Measurements from ENCODE around the gene TK1.

DNA sequence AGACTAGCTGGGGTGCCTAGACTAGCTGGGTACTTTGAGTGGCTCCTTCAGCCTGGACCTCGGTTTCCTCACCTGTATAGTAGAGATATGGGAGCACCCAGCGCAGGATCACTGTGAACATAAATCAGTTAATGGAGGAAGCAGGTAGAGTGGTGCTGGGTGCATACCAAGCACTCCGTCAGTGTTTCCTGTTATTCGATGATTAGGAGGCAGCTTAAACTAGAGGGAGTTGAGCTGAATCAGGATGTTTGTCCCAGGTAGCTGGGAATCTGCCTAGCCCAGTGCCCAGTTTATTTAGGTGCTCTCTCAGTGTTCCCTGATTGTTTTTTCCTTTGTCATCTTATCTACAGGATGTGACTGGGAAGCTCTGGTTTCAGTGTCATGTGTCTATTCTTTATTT is 36.2 kb upstream of the TK1 start:
- no peak for TF ChIP-seq CTCF (IDR thresholded peaks at IDR 0.05; ENCODE audit: insufficient read depth, low read length)
- TF ChIP-seq REST (IDR thresholded peaks at IDR 0.05; ENCODE audit: insufficient replicate concordance, low read depth), result no peak
- no peak for TF ChIP-seq GABPA (IDR thresholded peaks at IDR 0.05; ENCODE audit: low read depth)
- no peak for TF ChIP-seq SPI1 (IDR thresholded peaks at IDR 0.05; ENCODE audit: borderline replicate concordance, low read depth)
- TF ChIP-seq POLR2AphosphoS5 (IDR thresholded peaks at IDR 0.05; ENCODE audit: low read depth), result no peak
